Measurements from ENCODE around the gene TEFM. TPM values are rescaled to one million over a fixed set of nuclear protein-coding genes. Genes with fewer than 3 reads are reported as not detected.

Gene TEFM
- total RNA-seq, 4 donors from 2014 or later = 4.7 to 11.0 (median 6.3) TPM

- Histone ChIP-seq H3K27ac (no peak overlapping the region), H3K36me3 (peaks cover 14% of the 10 kb centered on the region), H3K27me3 (no peaks in the 10 kb centered on the region), H3K4me1 (no peaks in the 10 kb centered on the region), H3K4me3 (no peak overlapping the region), H3K9me3 (no peaks in the 10 kb centered on the region)
- TF ChIP-seq POLR2A (IDR thresholded peaks at IDR 0.05) (no peak), CTCF (IDR thresholded peaks at IDR 0.05) (no peak), POLR2AphosphoS5 (IDR thresholded peaks at IDR 0.05) (no peak)
- no peak for DNase-seq (ENCODE audit: low spot score in 2 of 2)
- WGBS = 99% methylated on average over 6 of the region's 6 CpGs
These were observed 37.0 kb downstream of the TEFM start for GRCh38 chr17:30869005-30869404.

- H3K27ac ChIP-seq = no peak overlapping the region
- no peak overlapping the region for H3K4me3 ChIP-seq
- TF ChIP-seq CTCF (IDR thresholded peaks at IDR 0.05) (no peak), POLR2AphosphoS5 (IDR thresholded peaks at IDR 0.05) (no peak), POLR2A (IDR thresholded peaks at IDR 0.05) (no peak), EP300 (IDR thresholded peaks at IDR 0.05) (no peak)
- no peak for DNase-seq (ENCODE audit: low spot score in 2 of 2)
- H3K9me3 ChIP-seq = no peaks in the 10 kb centered on the region
- peaks cover 8% of the 10 kb centered on the region for H3K36me3 ChIP-seq
- WGBS = 100% methylated on average over 1 of the region's 1 CpG
- H3K27me3 ChIP-seq = no peaks in the 10 kb centered on the region
- no peaks in the 10 kb centered on the region for H3K4me1 ChIP-seq
These were observed 41.4 kb downstream of the TEFM start for GRCh38 chr17:30864636-30865035.

GRCh38 chr17:30858556-30859250 lies 47.3 kb downstream of the TEFM start:
- TF ChIP-seq POLR2A (IDR thresholded peaks at IDR 0.05) = no peak
- no peak for TF ChIP-seq EP300 (IDR thresholded peaks at IDR 0.05)
- TF ChIP-seq POLR2AphosphoS5 (IDR thresholded peaks at IDR 0.05) = no peak
- TF ChIP-seq CTCF (IDR thresholded peaks at IDR 0.05) = no peak
- no peak for DNase-seq (ENCODE audit: low spot score in 2 of 2)
- Histone ChIP-seq H3K4me1 (no peaks in the 10 kb centered on the region), H3K27ac (no peak overlapping the region), H3K27me3 (no peaks in the 10 kb centered on the region), H3K9me3 (no peaks in the 10 kb centered on the region), H3K4me3 (no peak overlapping the region), H3K36me3 (peaks cover 12% of the 10 kb centered on the region)
- WGBS = 83% methylated on average over 9 of the region's 9 CpGs

- WGBS = 100% methylated on average over 3 of the region's 3 CpGs
- Histone ChIP-seq H3K27me3 (no peaks in the 10 kb centered on the region), H3K4me3 (no peak overlapping the region), H3K36me3 (peaks cover 13% of the 10 kb centered on the region), H3K27ac (no peak overlapping the region), H3K9me3 (no peaks in the 10 kb centered on the region), H3K4me1 (no peaks in the 10 kb centered on the region)
- DNase-seq (ENCODE audit: low spot score in 2 of 2) = no peak
- no peak for TF ChIP-seq CTCF (IDR thresholded peaks at IDR 0.05)
- no peak for TF ChIP-seq EP300 (IDR thresholded peaks at IDR 0.05)
- no peak for TF ChIP-seq POLR2A (IDR thresholded peaks at IDR 0.05)
- TF ChIP-seq POLR2AphosphoS5 (IDR thresholded peaks at IDR 0.05) = no peak
These were observed 51.9 kb downstream of the TEFM start for GRCh38 chr17:30854146-30854545.

Other genes starting within 250 kb of the TEFM start
- 10 to 100 TPM; 16.1 to 24.1 (median 19.2) TPM for gene CRLF3, start 81.5 kb downstream of the TEFM start, total RNA-seq
- 1 to 10 TPM; 1.3 to 4.0 (median 2.3) TPM for gene ATAD5, start 74.3 kb downstream of the TEFM start, total RNA-seq
- gene ADAP2, start 15.7 kb upstream of the TEFM start, total RNA-seq = 10 to 100 TPM in 3 of 4 donors, 1 to 10 TPM in 1; 9.1 to 22.5 (median 17.7) TPM
- 10 to 100 TPM; 29.0 to 35.9 (median 32.8) TPM for gene RNF135, start 64.8 kb upstream of the TEFM start, total RNA-seq
- 100 to 1,000 TPM in 1 of 4 donors, 10 to 100 TPM in 3; 32.3 to 113 (median 45.4) TPM for gene NF1, start 188.7 kb upstream of the TEFM start, total RNA-seq